Endothelial cell of umbilical vein (primary cell): ENCODE results near the gene GALNT12. TPM values are rescaled to one million over a fixed set of nuclear protein-coding genes. Genes with fewer than 3 reads are reported as not detected.

Experiments used
- BruUV-seq: library from RNA; stranded (reverse); fragments of 400-500 nt; replicated peaks from 2 replicates; lab custom pipeline; 2021; lab: Mats Ljungman, UMichigan
- CTCF ChIA-PET: fragments of 300-600, 350-600 bp; sonication (Branson Sonifier 250); formaldehyde crosslinking; loops from one replicate; lab custom pipeline; 2021; ENCODE audit warnings: antibody characterized with exemption, inconsistent platforms; lab: Charles Lee
- POLR2A ChIA-PET: fragments of 300-600, 350-600 bp; sonication (Branson Sonifier 250); formaldehyde crosslinking; loops from one replicate; lab custom pipeline; 2021; ENCODE audit warnings: antibody characterized with exemption, inconsistent platforms; lab: Charles Lee
- DNase-seq: peaks from one replicate; pipeline ENCODE4 v3.0.0-alpha.2; 2011; ENCODE audit warnings: low read depth, low spot score
- FAIRE-seq: peaks from 2 replicates; lab custom pipeline; 2011; peaks lifted over from hg19 to GRCh38; lab: Jason Lieb, UNC
- H2AFZ ChIP-seq: 2 replicates; pipeline ENCODE4 v1.6.0; 2012; ENCODE audit warnings: low read depth, low read length, control low read depth, inconsistent platforms
- H3K27ac ChIP-seq: 2 replicates; pipeline ENCODE4 v1.5.1; 2011; ENCODE audit warnings: low read depth, mild to moderate bottlenecking, control low read depth, low read length, moderate library complexity; ENCODE audit not compliant: insufficient read depth
- H3K27me3 ChIP-seq, 2 experiments: 2 replicates each; pipeline versions ENCODE4 v1.6.0 to v1.6.1; 2011; ENCODE audit warnings: low read length in 2 of 2, mixed read lengths in 1 of 2; ENCODE audit not compliant: control insufficient read depth in 2 of 2, insufficient read depth in 2 of 2
- H3K36me3 ChIP-seq, 2 experiments: 2 replicates in 1 of 2; 3 replicates in 1 of 2; pipeline ENCODE4 v1.5.1; 2011; ENCODE audit warnings: low read length in 2 of 2, mild to moderate bottlenecking in 1 of 2, moderate library complexity in 1 of 2; ENCODE audit not compliant: control insufficient read depth in 2 of 2, insufficient read depth in 2 of 2; ENCODE audit errors: extremely low read depth in 1 of 2
- H3K4me1 ChIP-seq: 3 replicates; pipeline ENCODE4 v1.5.1; 2011; ENCODE audit warnings: mild to moderate bottlenecking, low read length; ENCODE audit not compliant: control insufficient read depth, insufficient read depth; ENCODE audit errors: extremely low read depth
- H3K4me2 ChIP-seq: 2 replicates; pipeline ENCODE4 v1.6.1; 2011; ENCODE audit warnings: low read length, control low read depth, mixed read lengths; ENCODE audit not compliant: insufficient read depth
- H3K4me3 ChIP-seq, 3 experiments: fragments of 200-600 bp in 1 of 3; sonication (generic), shearing (Covaris generic) in 1 of 3; replicated peaks in 1 of 3; 2 replicates each; pipeline ENCODE4 v1.5.1; 2011 to 2016; ENCODE audit warnings: control low read depth in 3 of 3, low read length in 3 of 3, mild to moderate bottlenecking in 2 of 3, inconsistent platforms in 1 of 3, low read depth in 1 of 3, moderate library complexity in 1 of 3; ENCODE audit not compliant: insufficient read depth in 1 of 3
- H3K79me2 ChIP-seq: 2 replicates; pipeline ENCODE4 v1.6.0; 2012; ENCODE audit warnings: low read length, inconsistent platforms; ENCODE audit not compliant: control insufficient read depth, insufficient read depth
- H3K9ac ChIP-seq: replicated peaks from 2 replicates; pipeline ENCODE3; 2011; ENCODE audit warnings: low read length, control low read depth; ENCODE audit not compliant: insufficient read depth; ENCODE audit errors: extremely low read depth
- H3K9me1 ChIP-seq: replicated peaks from 3 replicates; pipeline ENCODE4 v1.6.0; 2011; ENCODE audit warnings: mild to moderate bottlenecking, low read length; ENCODE audit not compliant: control insufficient read depth, insufficient read depth; ENCODE audit errors: extremely low read depth
- H3K9me3 ChIP-seq: replicated peaks from 2 replicates; pipeline ENCODE4 v1.5.1; 2012; ENCODE audit warnings: low read length, inconsistent platforms; ENCODE audit not compliant: control insufficient read depth, insufficient read depth
- H4K20me1 ChIP-seq: replicated peaks from 2 replicates; pipeline ENCODE3; 2011; ENCODE audit warnings: mild to moderate bottlenecking, low read length; ENCODE audit not compliant: control insufficient read depth, insufficient read depth; ENCODE audit errors: extremely low read depth
- EZH2 ChIP-seq: IDR thresholded peaks from 2 replicates; pipeline ENCODE4 v1.6.1; 2012; ENCODE audit warnings: borderline replicate concordance, low read depth, mild to moderate bottlenecking, moderate library complexity, low read length, inconsistent platforms; ENCODE audit not compliant: severe bottlenecking
- FOS ChIP-seq: IDR thresholded peaks from 2 replicates; pipeline ENCODE4 v1.6.1; 2011; ENCODE audit warnings: mild to moderate bottlenecking, low read length, moderate library complexity, borderline replicate concordance; ENCODE audit not compliant: insufficient read depth
- GATA2 ChIP-seq: IDR thresholded peaks from 2 replicates; pipeline ENCODE4 v1.7.0; 2011; ENCODE audit warnings: low read depth, mild to moderate bottlenecking, moderate library complexity, mixed read lengths, low read length; ENCODE audit not compliant: insufficient read length, insufficient read depth
- JUN ChIP-seq: IDR thresholded peaks from 2 replicates; pipeline ENCODE4 v1.6.1; 2011; ENCODE audit warnings: borderline replicate concordance, low read depth; ENCODE audit not compliant: insufficient read length, insufficient read depth
- MYC ChIP-seq: IDR thresholded peaks from one replicate; pipeline ENCODE4 v1.6.1; 2011; ENCODE audit warnings: mild to moderate bottlenecking, low read depth, low read length
- POLR2A ChIP-seq: IDR thresholded peaks from 2 replicates; pipeline ENCODE4 v1.6.1; 2012; ENCODE audit warnings: low read depth, mild to moderate bottlenecking, control low read depth, low read length
- POLR2AphosphoS5 ChIP-seq: IDR thresholded peaks from 2 replicates; pipeline ENCODE4 v1.6.1; 2012; ENCODE audit warnings: low read depth, mild to moderate bottlenecking, control low read depth, low read length, moderate library complexity; ENCODE audit not compliant: insufficient read depth
- dilution Hi-C: fragments of 300-500 bp; cut with MboI; formaldehyde crosslinking; loops from one replicate; pipeline ENCODE4 v1.15.0; 2019; ENCODE audit warnings: low sequenced_read_pairs; ENCODE audit not compliant: extremely low pct_ligation_motif_present
- intact Hi-C: fragments of 100-400 bp; cut with micrococcal nuclease; formaldehyde crosslinking; loops from one replicate; pipeline ENCODE4 v1.10.0; 2022
- polyA plus RNA-seq, 4 experiments: library from polyadenylated mRNA; depleted of rRNA in 3 of 4; stranded (reverse) in 3 of 4; unstranded in 1 of 4; fragments of >200 nt; gene quantifications; 2 replicates each; pipeline versions ENCODE4 v1.2.1 to v1.2.3, GENCODE V29; 2011 to 2012; ENCODE audit warnings: missing spikeins in 1 of 4
- total RNA-seq: library from RNA; stranded (reverse); gene quantifications from 2 replicates; pipeline ENCODE4 v1.2.3, GENCODE V29; 2021
- TF ChIP-seq, protein P1 (sequence below): IDR thresholded peaks from 2 replicates; pipeline ENCODE4 v1.6.1; 2011; ENCODE audit not compliant: insufficient read depth, insufficient read length
- TF ChIP-seq, protein P2 (sequence below), 2 donors: IDR thresholded peaks; 1 replicate in 1 of 2; 2 replicates in 1 of 2; pipeline ENCODE4 v1.5.1; 2011; ENCODE audit warnings: low read length in 2 of 2, mild to moderate bottlenecking in 2 of 2, moderate library complexity in 2 of 2, control low read depth in 1 of 2, inconsistent platforms in 1 of 2, low read depth in 1 of 2; ENCODE audit not compliant: insufficient read depth in 1 of 2; ENCODE audit errors: extremely low read depth in 1 of 2

GALNT12 gene
- total and polyA plus RNA-seq, 2 donors (not counting 3 experiments of a cell fraction or from before 2014, with no cell fraction given) = 0.26 to 0.44 TPM

GRCh38 chr9:98894171-98894570 lies 86.7 kb downstream of the GALNT12 start:
- DNase-seq (no peak), FAIRE-seq (no peak)
- Histone ChIP-seq H3K27me3 (peaks cover 2 to 3% of the 10 kb centered on the region in 2 experiments), H3K9me1 (no peaks in the 10 kb centered on the region), H3K4me2 (no peak overlapping the region), H3K4me3 (no peak overlapping the region), H3K4me1 (no peaks in the 10 kb centered on the region), H4K20me1 (no peaks in the 10 kb centered on the region), H3K9me3 (no peaks in the 10 kb centered on the region), H3K9ac (no peak overlapping the region), H3K36me3 (no peaks in the 10 kb centered on the region), H3K79me2 (no peaks in the 10 kb centered on the region), H2AFZ (no peak overlapping the region), H3K27ac (no peak overlapping the region)
- no peak for TF ChIP-seq POLR2AphosphoS5
- TF ChIP-seq MYC = no peak
- TF ChIP-seq, protein P1, sequence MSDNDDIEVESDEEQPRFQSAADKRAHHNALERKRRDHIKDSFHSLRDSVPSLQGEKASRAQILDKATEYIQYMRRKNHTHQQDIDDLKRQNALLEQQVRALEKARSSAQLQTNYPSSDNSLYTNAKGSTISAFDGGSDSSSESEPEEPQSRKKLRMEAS = no peak
- no peak for TF ChIP-seq JUN
- no peak for TF ChIP-seq EZH2
- no peak for TF ChIP-seq GATA2
- TF ChIP-seq, protein P2, sequence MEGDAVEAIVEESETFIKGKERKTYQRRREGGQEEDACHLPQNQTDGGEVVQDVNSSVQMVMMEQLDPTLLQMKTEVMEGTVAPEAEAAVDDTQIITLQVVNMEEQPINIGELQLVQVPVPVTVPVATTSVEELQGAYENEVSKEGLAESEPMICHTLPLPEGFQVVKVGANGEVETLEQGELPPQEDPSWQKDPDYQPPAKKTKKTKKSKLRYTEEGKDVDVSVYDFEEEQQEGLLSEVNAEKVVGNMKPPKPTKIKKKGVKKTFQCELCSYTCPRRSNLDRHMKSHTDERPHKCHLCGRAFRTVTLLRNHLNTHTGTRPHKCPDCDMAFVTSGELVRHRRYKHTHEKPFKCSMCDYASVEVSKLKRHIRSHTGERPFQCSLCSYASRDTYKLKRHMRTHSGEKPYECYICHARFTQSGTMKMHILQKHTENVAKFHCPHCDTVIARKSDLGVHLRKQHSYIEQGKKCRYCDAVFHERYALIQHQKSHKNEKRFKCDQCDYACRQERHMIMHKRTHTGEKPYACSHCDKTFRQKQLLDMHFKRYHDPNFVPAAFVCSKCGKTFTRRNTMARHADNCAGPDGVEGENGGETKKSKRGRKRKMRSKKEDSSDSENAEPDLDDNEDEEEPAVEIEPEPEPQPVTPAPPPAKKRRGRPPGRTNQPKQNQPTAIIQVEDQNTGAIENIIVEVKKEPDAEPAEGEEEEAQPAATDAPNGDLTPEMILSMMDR (IDR thresholded peaks at IDR 0.05; ENCODE audit: extremely low read depth in 1 of 2, insufficient read depth in 1 of 2, low read depth in 1 of 2, low read length in 2 of 2) = no peak
- no peak for TF ChIP-seq FOS
- no peak for TF ChIP-seq POLR2A
- ChIA-PET CTCF (no interaction called here), POLR2A (no interaction called here)
- intact Hi-C loops (no loop called here), dilution Hi-C loops (no loop called here)
- BruUV-seq = no TSS peak
